K562 (cell line): Measurements from ENCODE around the gene DDX54. TPM values are rescaled to one million over a fixed set of nuclear protein-coding genes. Genes with fewer than 3 reads are reported as not detected.

Experiments
- BDP1 ChIP-seq: IDR thresholded peaks from 3 replicates; pipeline ENCODE4 v1.6.1; 2011; ENCODE audit not compliant: insufficient read length, insufficient read depth
- BMI1 ChIP-seq: fragments of 150-350 bp; IDR thresholded peaks from 2 replicates; pipeline ENCODE4 v1.6.1; 2014; ENCODE audit warnings: low read length
- EHMT2 ChIP-seq: fragments of 450-650 bp; IDR thresholded peaks from 2 replicates; pipeline ENCODE4 v1.6.1; 2018; ENCODE audit warnings: antibody characterized with exemption
- FOXM1 ChIP-seq, 2 experiments: fragments of 450-650 bp in 1 of 2; sonication (generic) in 1 of 2; formaldehyde crosslinking in 1 of 2; IDR thresholded peaks; 2 replicates each; pipeline versions ENCODE4 v1.6.1 to v1.9.0; 2017 to 2022; ENCODE audit warnings: low read depth in 2 of 2, mild to moderate bottlenecking in 2 of 2, missing genetic modification reagents in 1 of 2, moderate library complexity in 1 of 2
- HLTF ChIP-seq: fragments of 450-650 bp; IDR thresholded peaks from 2 replicates; pipeline ENCODE4 v1.6.1; 2016
- NBN ChIP-seq: fragments of 450-650 bp; IDR thresholded peaks from 2 replicates; pipeline ENCODE4 v1.6.1; 2016; ENCODE audit warnings: low read depth, mild to moderate bottlenecking
- PCBP1 ChIP-seq: fragments of 200-400 bp; formaldehyde crosslinking; IDR thresholded peaks from 2 replicates; pipeline ENCODE4 v1.6.1; 2018; ENCODE audit warnings: mild to moderate bottlenecking, low read depth, low read length; ENCODE audit not compliant: poor library complexity, severe bottlenecking
- PHF8 ChIP-seq: fragments of 200-600 bp; sonication (generic); IDR thresholded peaks from 2 replicates; pipeline ENCODE4 v1.6.1; 2012; ENCODE audit warnings: mixed run types, mild to moderate bottlenecking, inconsistent platforms, low read length, moderate library complexity, borderline replicate concordance
- POLR2AphosphoS5 ChIP-seq: IDR thresholded peaks from 2 replicates; pipeline ENCODE4 v1.6.1; 2011; ENCODE audit warnings: mild to moderate bottlenecking, low read depth, low read length, moderate library complexity; ENCODE audit not compliant: control insufficient read depth, insufficient read depth
- SMAD3 ChIP-seq: fragments of 450-650 bp; formaldehyde crosslinking; conservative IDR thresholded peaks from 2 replicates; pipeline ENCODE4 v1.4.0; 2020; ENCODE audit warnings: mild to moderate bottlenecking
- SMARCA4 ChIP-seq: fragments of 450-650 bp; IDR thresholded peaks from 2 replicates; pipeline ENCODE4 v1.6.1; 2016
- SUPT5H ChIP-seq: fragments of 450-650 bp; IDR thresholded peaks from 2 replicates; pipeline ENCODE4 v1.6.1; 2016
- ZNF282 ChIP-seq: sonication (generic); formaldehyde crosslinking; IDR thresholded peaks from 2 replicates; pipeline ENCODE4 v1.8.1; 2023; ENCODE audit warnings: missing genetic modification reagents
- ZNF551 ChIP-seq: fragments of 250-450 bp; sonication (Bioruptor Pico); IDR thresholded peaks from 2 replicates; pipeline ENCODE4 v1.5.0; 2021; ENCODE audit warnings: mild to moderate bottlenecking, moderate library complexity
- polyA plus RNA-seq, 8 experiments: library from polyadenylated mRNA; depleted of rRNA in 4 of 8; stranded (reverse) in 5 of 8; unstranded in 3 of 8; fragments of >200 nt; fragmentation: Nextera tagmentation in 2 of 8; fragmentation: Illumina TruSeq in 1 of 8; extraction: Ambion mirVana in 2 of 8; extraction: Trizol in 1 of 8; gene quantifications; 2 replicates each; pipeline versions ENCODE4 v1.2.1 to v1.2.3, GENCODE V29; 2011 to 2014; ENCODE audit warnings: inconsistent platforms in 1 of 8, missing spikeins in 1 of 8
- total RNA-seq, 7 experiments: library from RNA; depleted of rRNA in 6 of 7; stranded (reverse); fragments of >200 nt in 6 of 7; fragmentation: Illumina TruSeq in 2 of 7; extraction: Trizol in 2 of 7; gene quantifications; 2 replicates each; pipeline versions ENCODE4 v1.2.1 to v1.2.3, GENCODE V29; 2011 to 2021; ENCODE audit warnings: low replicate concordance in 1 of 7
- TF ChIP-seq, protein P1 (sequence below): fragments of 450-650 bp; IDR thresholded peaks from 2 replicates; pipeline ENCODE4 v1.7.0; 2016; ENCODE audit warnings: borderline replicate concordance
- TF ChIP-seq, protein P2 (sequence below): sonication (generic); formaldehyde crosslinking; IDR thresholded peaks from 2 replicates; pipeline ENCODE4 v1.8.0; 2023; ENCODE audit warnings: mild to moderate bottlenecking, missing genetic modification reagents
- TF ChIP-seq, protein P3 (sequence below): fragments of 450-650 bp; IDR thresholded peaks from 2 replicates; pipeline ENCODE4 v1.7.1; 2018; ENCODE audit warnings: mild to moderate bottlenecking, low read depth; ENCODE audit not compliant: partially characterized antibody
- TF ChIP-seq, protein P4 (sequence below), 2 experiments: IDR thresholded peaks in 1 of 2; conservative IDR thresholded peaks in 1 of 2; 2 replicates each; pipeline ENCODE4 v1.6.1; 2016; ENCODE audit warnings: low read depth in 2 of 2, mild to moderate bottlenecking in 1 of 2, missing compliant biosample characterization in 1 of 2, missing genetic modification characterization in 1 of 2, moderate library complexity in 1 of 2

DDX54 gene
- total and polyA plus RNA-seq, 9 of the 15 experiments (the other 6 are each of a cell fraction or from before 2014, with no cell fraction given), result 1.4 to 135 (median 51.4) TPM

DNA sequence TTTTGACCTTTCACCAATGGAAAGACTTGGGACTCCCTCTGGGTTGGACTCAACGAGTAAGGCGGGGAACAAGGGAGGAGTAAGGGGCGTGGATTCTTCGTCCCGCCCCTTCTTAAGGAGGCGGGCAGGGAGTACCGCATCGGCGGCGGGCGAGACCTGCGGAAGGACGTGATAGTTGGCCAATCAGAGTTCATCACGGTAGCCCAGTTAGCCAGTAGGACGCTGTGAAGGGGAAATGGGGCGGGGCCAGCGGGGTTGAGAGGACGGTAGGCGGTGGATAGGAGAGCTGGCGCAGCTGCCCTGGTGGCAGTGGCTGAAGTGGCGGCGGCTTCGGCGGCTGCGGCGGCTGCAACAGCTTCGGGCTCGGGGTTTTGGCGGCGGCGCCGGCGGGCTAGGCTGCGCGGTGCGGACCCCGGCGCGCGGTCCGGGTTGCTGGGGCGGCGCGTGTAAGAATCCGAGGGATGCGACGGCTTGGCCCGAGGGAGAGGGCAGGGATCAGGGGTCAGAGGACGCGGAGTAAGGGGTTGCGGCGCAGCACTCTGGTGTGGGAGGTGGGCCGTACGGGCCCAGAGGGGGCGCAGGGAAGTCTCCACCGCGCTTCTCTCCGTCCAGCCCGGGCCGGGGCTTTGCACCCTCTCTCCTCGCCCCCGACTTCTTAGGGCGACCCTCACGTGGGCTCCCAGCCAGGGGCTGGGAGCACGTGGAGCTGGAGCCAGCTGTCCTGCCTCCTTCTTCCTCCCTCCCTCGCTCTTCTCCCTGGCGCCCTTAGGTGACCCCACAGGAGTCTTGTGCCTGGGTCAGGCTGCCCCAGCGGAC lies 36.1 kb upstream of the DDX54 start, which contains the start of gene TPCN1 (continued):
- TF ChIP-seq POLR2AphosphoS5, result no peak
- TF ChIP-seq SUPT5H, result 0 out of 2 replicates have a peak, but pooled peaks have one; percentile 26
- TF ChIP-seq HLTF, result no peak
- TF ChIP-seq, protein P1, sequence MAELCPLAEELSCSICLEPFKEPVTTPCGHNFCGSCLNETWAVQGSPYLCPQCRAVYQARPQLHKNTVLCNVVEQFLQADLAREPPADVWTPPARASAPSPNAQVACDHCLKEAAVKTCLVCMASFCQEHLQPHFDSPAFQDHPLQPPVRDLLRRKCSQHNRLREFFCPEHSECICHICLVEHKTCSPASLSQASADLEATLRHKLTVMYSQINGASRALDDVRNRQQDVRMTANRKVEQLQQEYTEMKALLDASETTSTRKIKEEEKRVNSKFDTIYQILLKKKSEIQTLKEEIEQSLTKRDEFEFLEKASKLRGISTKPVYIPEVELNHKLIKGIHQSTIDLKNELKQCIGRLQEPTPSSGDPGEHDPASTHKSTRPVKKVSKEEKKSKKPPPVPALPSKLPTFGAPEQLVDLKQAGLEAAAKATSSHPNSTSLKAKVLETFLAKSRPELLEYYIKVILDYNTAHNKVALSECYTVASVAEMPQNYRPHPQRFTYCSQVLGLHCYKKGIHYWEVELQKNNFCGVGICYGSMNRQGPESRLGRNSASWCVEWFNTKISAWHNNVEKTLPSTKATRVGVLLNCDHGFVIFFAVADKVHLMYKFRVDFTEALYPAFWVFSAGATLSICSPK, result no peak
- no peak for TF ChIP-seq SMARCA4
- TF ChIP-seq PCBP1, result peak; percentile 68
- no peak for TF ChIP-seq FOXM1 (IDR thresholded peaks at IDR 0.05; ENCODE audit: low read depth)
- TF ChIP-seq FOXM1 (CRISPR knock-in tag; IDR thresholded peaks at IDR 0.05; ENCODE audit: low read depth), result peak; percentile 79
- peak; percentile 79; the same call in 1 of the 2 replicates for TF ChIP-seq PHF8
- TF ChIP-seq, protein P2, sequence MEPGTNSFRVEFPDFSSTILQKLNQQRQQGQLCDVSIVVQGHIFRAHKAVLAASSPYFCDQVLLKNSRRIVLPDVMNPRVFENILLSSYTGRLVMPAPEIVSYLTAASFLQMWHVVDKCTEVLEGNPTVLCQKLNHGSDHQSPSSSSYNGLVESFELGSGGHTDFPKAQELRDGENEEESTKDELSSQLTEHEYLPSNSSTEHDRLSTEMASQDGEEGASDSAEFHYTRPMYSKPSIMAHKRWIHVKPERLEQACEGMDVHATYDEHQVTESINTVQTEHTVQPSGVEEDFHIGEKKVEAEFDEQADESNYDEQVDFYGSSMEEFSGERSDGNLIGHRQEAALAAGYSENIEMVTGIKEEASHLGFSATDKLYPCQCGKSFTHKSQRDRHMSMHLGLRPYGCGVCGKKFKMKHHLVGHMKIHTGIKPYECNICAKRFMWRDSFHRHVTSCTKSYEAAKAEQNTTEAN, result no peak
- TF ChIP-seq ZNF282 (CRISPR knock-in tag), result no peak
- TF ChIP-seq SMAD3 (CRISPR knock-in tag), result no peak
- TF ChIP-seq EHMT2, result no peak
- TF ChIP-seq, protein P3, sequence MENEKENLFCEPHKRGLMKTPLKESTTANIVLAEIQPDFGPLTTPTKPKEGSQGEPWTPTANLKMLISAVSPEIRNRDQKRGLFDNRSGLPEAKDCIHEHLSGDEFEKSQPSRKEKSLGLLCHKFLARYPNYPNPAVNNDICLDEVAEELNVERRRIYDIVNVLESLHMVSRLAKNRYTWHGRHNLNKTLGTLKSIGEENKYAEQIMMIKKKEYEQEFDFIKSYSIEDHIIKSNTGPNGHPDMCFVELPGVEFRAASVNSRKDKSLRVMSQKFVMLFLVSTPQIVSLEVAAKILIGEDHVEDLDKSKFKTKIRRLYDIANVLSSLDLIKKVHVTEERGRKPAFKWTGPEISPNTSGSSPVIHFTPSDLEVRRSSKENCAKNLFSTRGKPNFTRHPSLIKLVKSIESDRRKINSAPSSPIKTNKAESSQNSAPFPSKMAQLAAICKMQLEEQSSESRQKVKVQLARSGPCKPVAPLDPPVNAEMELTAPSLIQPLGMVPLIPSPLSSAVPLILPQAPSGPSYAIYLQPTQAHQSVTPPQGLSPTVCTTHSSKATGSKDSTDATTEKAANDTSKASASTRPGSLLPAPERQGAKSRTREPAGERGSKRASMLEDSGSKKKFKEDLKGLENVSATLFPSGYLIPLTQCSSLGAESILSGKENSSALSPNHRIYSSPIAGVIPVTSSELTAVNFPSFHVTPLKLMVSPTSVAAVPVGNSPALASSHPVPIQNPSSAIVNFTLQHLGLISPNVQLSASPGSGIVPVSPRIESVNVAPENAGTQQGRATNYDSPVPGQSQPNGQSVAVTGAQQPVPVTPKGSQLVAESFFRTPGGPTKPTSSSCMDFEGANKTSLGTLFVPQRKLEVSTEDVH, result no peak
- TF ChIP-seq BDP1, result no peak
- TF ChIP-seq BMI1, result no peak
- TF ChIP-seq, protein P4, sequence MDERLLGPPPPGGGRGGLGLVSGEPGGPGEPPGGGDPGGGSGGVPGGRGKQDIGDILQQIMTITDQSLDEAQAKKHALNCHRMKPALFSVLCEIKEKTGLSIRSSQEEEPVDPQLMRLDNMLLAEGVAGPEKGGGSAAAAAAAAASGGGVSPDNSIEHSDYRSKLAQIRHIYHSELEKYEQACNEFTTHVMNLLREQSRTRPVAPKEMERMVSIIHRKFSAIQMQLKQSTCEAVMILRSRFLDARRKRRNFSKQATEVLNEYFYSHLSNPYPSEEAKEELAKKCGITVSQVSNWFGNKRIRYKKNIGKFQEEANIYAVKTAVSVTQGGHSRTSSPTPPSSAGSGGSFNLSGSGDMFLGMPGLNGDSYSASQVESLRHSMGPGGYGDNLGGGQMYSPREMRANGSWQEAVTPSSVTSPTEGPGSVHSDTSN (CRISPR knock-in tag; IDR thresholded peaks at IDR 0.05; ENCODE audit: low read depth), result peak; percentile 79
- TF ChIP-seq, protein P4 (tag; conservative IDR thresholded peaks at IDR 0.05; ENCODE audit: low read depth), result peak; percentile 98
- no peak for TF ChIP-seq NBN
- TF ChIP-seq ZNF551, result no peak
